ENCODE results near the gene PLCG2. TPM values are rescaled to one million over a fixed set of nuclear protein-coding genes. Genes with fewer than 3 reads are reported as not detected.

PLCG2 gene
- total and polyA plus RNA-seq, 2 donors from 2014 or later: 50.7 to 55.6 TPM

GRCh38 chr16:82010649-82011048 is 231.6 kb downstream of the PLCG2 start:
- DNase-seq (no peak), FAIRE-seq (no peak)
- no peak for TF ChIP-seq CTCF (IDR thresholded peaks at IDR 0.05; ENCODE audit: borderline replicate concordance, extremely low read depth, insufficient read depth)
- intact Hi-C loops (cut with DNase I): no loop called here
- H3K9me3 ChIP-seq (ENCODE audit: control insufficient read depth in 2 of 3, insufficient read depth in 1 of 3, low read length in 3 of 3): peaks cover 0 to 11% (median 1%) of the 10 kb centered on the region in 3 donors
- H3K27me3 ChIP-seq (ENCODE audit: control insufficient read depth, insufficient read depth, low read length): no peaks in the 10 kb centered on the region
- peaks cover 0 to 5% (median 0%) of the 10 kb centered on the region in 3 donors for H3K36me3 ChIP-seq (ENCODE audit: control insufficient read depth in 2 of 3, insufficient read depth in 3 of 3, low read length in 3 of 3)
- no peak overlapping the region for H3K27ac ChIP-seq (ENCODE audit: low read depth in 2 of 2, low read length in 2 of 2)
- no peaks in the 10 kb centered on the region for H3K4me1 ChIP-seq (ENCODE audit: control insufficient read depth in 2 of 3, insufficient read depth in 2 of 3, low read depth in 1 of 3, low read length in 3 of 3)
- peak overlapping the region; percentile 53 to 63 (median 58) for H3K4me3 ChIP-seq (ENCODE audit: low read length in 3 of 3)
- H3K9ac ChIP-seq (ENCODE audit: low read length in 3 of 3): peak overlapping the region; percentile 4 to 42 (median 28)

GRCh38 chr16:82011199-82011641 is 232.1 kb downstream of the PLCG2 start, which contains the start of gene SDR42E1:
TSS of gene SDR42E1 (minus strand) at chr16:82011470. CDS start at chr16:82000858, 10,612 bp downstream.
- no peaks in the 10 kb centered on the region for H3K4me1 ChIP-seq (ENCODE audit: control insufficient read depth in 2 of 3, insufficient read depth in 2 of 3, low read depth in 1 of 3, low read length in 3 of 3)
- H3K27ac ChIP-seq (ENCODE audit: low read depth in 2 of 2, low read length in 2 of 2): no peak within 1 kb of the TSS
- no peaks in the 10 kb centered on the region for H3K27me3 ChIP-seq (ENCODE audit: control insufficient read depth, insufficient read depth, low read length)
- H3K9ac ChIP-seq (ENCODE audit: low read length in 3 of 3): peak within 1 kb of the TSS; percentile 4 to 42 (median 28)
- TF ChIP-seq CTCF (IDR thresholded peaks at IDR 0.05; ENCODE audit: borderline replicate concordance, extremely low read depth, insufficient read depth): no peak
- peaks cover 0 to 5% (median 0%) of the 10 kb centered on the region in 3 donors for H3K36me3 ChIP-seq (ENCODE audit: control insufficient read depth in 2 of 3, insufficient read depth in 3 of 3, low read length in 3 of 3)
- intact Hi-C loops (cut with DNase I): no loop called here
- FAIRE-seq: no peak
- peaks cover 0 to 11% (median 1%) of the 10 kb centered on the region in 3 donors for H3K9me3 ChIP-seq (ENCODE audit: control insufficient read depth in 2 of 3, insufficient read depth in 1 of 3, low read length in 3 of 3)
- H3K4me3 ChIP-seq (ENCODE audit: low read length in 3 of 3): peak within 1 kb of the TSS; percentile 53 to 63 (median 58)
- peak; percentile 79 to 87 (median 83) for DNase-seq

Other genes with a start within 250 kb of the PLCG2 start
- 15.0 TPM for gene SDR42E1, start 232.2 kb downstream of the PLCG2 start, total RNA-seq
- 2.5 TPM for gene SDR42E1, start 232.2 kb downstream of the PLCG2 start, polyA plus RNA-seq (ENCODE audit: insufficient read depth, low read depth, low replicate concordance)

All from kidney (tissue), 14 donors.